Astrocyte (in vitro differentiated cells and primary cell): ENCODE results near the gene FGD5. TPM values are rescaled to one million over a fixed set of nuclear protein-coding genes. Genes with fewer than 3 reads are reported as not detected.

Source experiments
- DNase-seq: peaks from one replicate; pipeline ENCODE4 v3.0.0-alpha.2; 2010; ENCODE audit warnings: low read depth
- FAIRE-seq: peaks from 2 replicates; lab custom pipeline; 2011; peaks lifted over from hg19 to GRCh38; lab: Jason Lieb, UNC
- H2AFZ ChIP-seq: 2 replicates; pipeline ENCODE4 v1.6.0; 2012; ENCODE audit warnings: low read depth, low read length, inconsistent platforms
- H3K27ac ChIP-seq: 2 replicates; pipeline ENCODE4 v1.5.1; 2011; ENCODE audit warnings: low read depth, low read length, inconsistent platforms
- H3K27me3 ChIP-seq: 2 replicates; pipeline ENCODE4 v1.6.0; 2011; ENCODE audit warnings: low read length, inconsistent platforms; ENCODE audit not compliant: insufficient read depth
- H3K36me3 ChIP-seq: 2 replicates; pipeline ENCODE4 v1.5.1; 2011; ENCODE audit warnings: low read length, inconsistent platforms; ENCODE audit not compliant: insufficient read depth
- H3K4me1 ChIP-seq: 2 replicates; pipeline ENCODE4 v1.5.1; 2011; ENCODE audit warnings: low read length, inconsistent platforms; ENCODE audit not compliant: insufficient read depth
- H3K4me2 ChIP-seq: 2 replicates; pipeline ENCODE4 v1.6.0; 2012; ENCODE audit warnings: low read length, inconsistent platforms
- H3K4me3 ChIP-seq: 2 replicates; pipeline ENCODE4 v1.5.1; 2011; ENCODE audit warnings: low read depth, mild to moderate bottlenecking, low read length, inconsistent platforms; ENCODE audit not compliant: insufficient read depth
- H3K79me2 ChIP-seq: 2 replicates; pipeline ENCODE4 v1.6.0; 2012; ENCODE audit warnings: mild to moderate bottlenecking, low read length, inconsistent platforms; ENCODE audit not compliant: insufficient read depth
- H3K9ac ChIP-seq: 2 replicates; pipeline ENCODE4 v1.6.0; 2012; ENCODE audit warnings: mild to moderate bottlenecking, low read length, inconsistent platforms
- H3K9me3 ChIP-seq: 2 replicates; pipeline ENCODE4 v1.5.1; 2012; ENCODE audit warnings: low read depth, mild to moderate bottlenecking, low read length, inconsistent platforms; ENCODE audit not compliant: insufficient read depth
- H4K20me1 ChIP-seq: 2 replicates; pipeline ENCODE4 v1.6.0; 2012; ENCODE audit warnings: low read length, inconsistent platforms; ENCODE audit not compliant: insufficient read depth
- H3K27ac Mint-ChIP-seq: one replicate; pipeline ENCODE4 v1.8.0; 2021; ENCODE audit warnings: mild to moderate bottlenecking, mixed read lengths; ENCODE audit not compliant: unreplicated experiment
- H3K27me3 Mint-ChIP-seq: one replicate; pipeline ENCODE4 v1.8.0; 2021; ENCODE audit warnings: low read depth, mixed read lengths; ENCODE audit not compliant: unreplicated experiment
- H3K36me3 Mint-ChIP-seq: one replicate; pipeline ENCODE4 v1.8.0; 2021; ENCODE audit warnings: low read depth, mixed read lengths; ENCODE audit not compliant: unreplicated experiment
- H3K4me1 Mint-ChIP-seq: one replicate; pipeline ENCODE4 v1.8.0; 2021; ENCODE audit warnings: low read depth, mixed read lengths; ENCODE audit not compliant: unreplicated experiment
- H3K4me3 Mint-ChIP-seq: one replicate; pipeline ENCODE4 v1.8.0; 2021; ENCODE audit warnings: mild to moderate bottlenecking, moderate library complexity, mixed read lengths; ENCODE audit not compliant: unreplicated experiment
- H3K9me3 Mint-ChIP-seq: one replicate; pipeline ENCODE4 v1.8.0; 2021; ENCODE audit warnings: mild to moderate bottlenecking, mixed read lengths; ENCODE audit not compliant: unreplicated experiment
- CTCF ChIP-seq: IDR thresholded peaks from 2 replicates; pipeline ENCODE4 v1.5.1; 2011; ENCODE audit warnings: low read depth, mild to moderate bottlenecking, inconsistent platforms, low read length, moderate library complexity; ENCODE audit not compliant: insufficient read depth
- EZH2 ChIP-seq: IDR thresholded peaks from 2 replicates; pipeline ENCODE4 v1.6.1; 2012; ENCODE audit warnings: mild to moderate bottlenecking, low read length, inconsistent platforms; ENCODE audit not compliant: insufficient read depth
- total RNA-seq: library from RNA; stranded (reverse); gene quantifications from 2 replicates; pipeline ENCODE4 v1.2.1, GENCODE V29; 2021

Gene FGD5
- total RNA-seq, 1 donor from 2014 or later, result 2.0 TPM

GRCh38 chr3:14898929-14899328 is 80.2 kb downstream of the FGD5 start:
- Histone ChIP-seq H3K9me3 (no peaks in the 10 kb centered on the region), H3K79me2 (no peaks in the 10 kb centered on the region), H2AFZ (no peak overlapping the region), H3K4me2 (no peak overlapping the region), H3K4me3 (no peak overlapping the region), H4K20me1 (no peaks in the 10 kb centered on the region), H3K4me1 (no peaks in the 10 kb centered on the region), H3K27ac (no peak overlapping the region), H3K36me3 (no peaks in the 10 kb centered on the region), H3K27me3 (peaks cover 9% of the 10 kb centered on the region), H3K9ac (no peak overlapping the region)
- H3K4me3 Mint-ChIP-seq, result no peak overlapping the region
- no peaks in the 10 kb centered on the region for H3K9me3 Mint-ChIP-seq
- peaks cover 37% of the 10 kb centered on the region for H3K27me3 Mint-ChIP-seq
- H3K4me1 Mint-ChIP-seq, result no peaks in the 10 kb centered on the region
- H3K36me3 Mint-ChIP-seq, result peaks cover 6% of the 10 kb centered on the region
- DNase-seq (no peak), FAIRE-seq (no peak)
- H3K27ac Mint-ChIP-seq, result no peak overlapping the region
- TF ChIP-seq CTCF (no peak), EZH2 (no peak)

GRCh38 chr3:14899993-14900618 is 81.3 kb downstream of the FGD5 start:
- no peak overlapping the region for H3K4me3 ChIP-seq
- no peak overlapping the region for H3K27ac ChIP-seq

More at GRCh38 chr3:14899993-14900618, 81.3 kb downstream of the FGD5 start:
- peaks cover 5% of the 10 kb centered on the region for H3K9me3 Mint-ChIP-seq
- no peak overlapping the region for H3K27ac Mint-ChIP-seq
- no peak overlapping the region for H3K4me2 ChIP-seq
- H3K36me3 ChIP-seq, result no peaks in the 10 kb centered on the region
- H3K27me3 Mint-ChIP-seq, result peaks cover 34% of the 10 kb centered on the region
- H3K4me3 Mint-ChIP-seq, result no peak overlapping the region
- H3K9ac ChIP-seq, result no peak overlapping the region
- H3K79me2 ChIP-seq, result no peaks in the 10 kb centered on the region
- no peaks in the 10 kb centered on the region for H3K4me1 Mint-ChIP-seq
- TF ChIP-seq EZH2 (no peak), CTCF (no peak)
- no peak for DNase-seq
- peaks cover 7% of the 10 kb centered on the region for H3K27me3 ChIP-seq
- H3K9me3 ChIP-seq, result no peaks in the 10 kb centered on the region
- no peak for FAIRE-seq
- peaks cover 7% of the 10 kb centered on the region for H3K36me3 Mint-ChIP-seq
- H4K20me1 ChIP-seq, result no peaks in the 10 kb centered on the region
- no peak overlapping the region for H2AFZ ChIP-seq
- H3K4me1 ChIP-seq, result no peaks in the 10 kb centered on the region
